ENCODE results near the gene ADAP1.

GRCh38 chr7:894927-895450 lies 59.5 kb downstream of the ADAP1 start:
- TF ChIP-seq, protein P1, sequence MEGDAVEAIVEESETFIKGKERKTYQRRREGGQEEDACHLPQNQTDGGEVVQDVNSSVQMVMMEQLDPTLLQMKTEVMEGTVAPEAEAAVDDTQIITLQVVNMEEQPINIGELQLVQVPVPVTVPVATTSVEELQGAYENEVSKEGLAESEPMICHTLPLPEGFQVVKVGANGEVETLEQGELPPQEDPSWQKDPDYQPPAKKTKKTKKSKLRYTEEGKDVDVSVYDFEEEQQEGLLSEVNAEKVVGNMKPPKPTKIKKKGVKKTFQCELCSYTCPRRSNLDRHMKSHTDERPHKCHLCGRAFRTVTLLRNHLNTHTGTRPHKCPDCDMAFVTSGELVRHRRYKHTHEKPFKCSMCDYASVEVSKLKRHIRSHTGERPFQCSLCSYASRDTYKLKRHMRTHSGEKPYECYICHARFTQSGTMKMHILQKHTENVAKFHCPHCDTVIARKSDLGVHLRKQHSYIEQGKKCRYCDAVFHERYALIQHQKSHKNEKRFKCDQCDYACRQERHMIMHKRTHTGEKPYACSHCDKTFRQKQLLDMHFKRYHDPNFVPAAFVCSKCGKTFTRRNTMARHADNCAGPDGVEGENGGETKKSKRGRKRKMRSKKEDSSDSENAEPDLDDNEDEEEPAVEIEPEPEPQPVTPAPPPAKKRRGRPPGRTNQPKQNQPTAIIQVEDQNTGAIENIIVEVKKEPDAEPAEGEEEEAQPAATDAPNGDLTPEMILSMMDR (IDR thresholded peaks at IDR 0.05), result no peak
- TF ChIP-seq EZH2 (IDR thresholded peaks at IDR 0.05), result no peak
